ENCODE measurements around the gene MTO1. TPM values are rescaled to one million over a fixed set of nuclear protein-coding genes. Genes with fewer than 3 reads are reported as not detected.

Gene MTO1
- polyA plus RNA-seq, 1 of the 3 experiments (the other 2 are of a cell fraction) = 11.4 TPM

GRCh38 chr6:73532293-73532692 lies 70.8 kb downstream of the MTO1 start:
- Histone ChIP-seq H3K4me2 (no peak overlapping the region), H3F3A (replicated peaks; ENCODE audit: insufficient read depth) (no peaks in the 10 kb centered on the region), H3K9ac (no peak overlapping the region), H3K9me2 (no peaks in the 10 kb centered on the region), H3K36me3 (replicated peaks in 1 of 2; ENCODE audit: control insufficient read depth in 1 of 2, insufficient read depth in 2 of 2, low read length in 1 of 2) (no peaks in the 10 kb centered on the region), H3K4me1 (ENCODE audit: control insufficient read depth in 1 of 2, insufficient read depth in 2 of 2, low read depth in 1 of 2, low read length in 1 of 2) (no peaks in the 10 kb centered on the region), H4K20me1 (ENCODE audit: insufficient read depth) (no peaks in the 10 kb centered on the region), H2AFZ (ENCODE audit: low read depth) (no peak overlapping the region), H3K9me3 (no peaks in the 10 kb centered on the region), H3K4me3 (ENCODE audit: low read depth in 2 of 2, low read length in 1 of 2) (no peak overlapping the region), H3K27me3 (ENCODE audit: insufficient read depth) (no peaks in the 10 kb centered on the region), H3K27ac (ENCODE audit: low read depth in 2 of 2, low read length in 1 of 2) (no peak overlapping the region), H3K79me2 (ENCODE audit: insufficient read depth) (no peaks in the 10 kb centered on the region)
- no peak for TF ChIP-seq MEF2A (IDR thresholded peaks at IDR 0.05; ENCODE audit: borderline replicate concordance, low read depth)
- TF ChIP-seq IRF3 (IDR thresholded peaks at IDR 0.05; ENCODE audit: low read depth, low read length) = no peak
- no peak for TF ChIP-seq NFIC (IDR thresholded peaks at IDR 0.05; ENCODE audit: borderline replicate concordance)
- TF ChIP-seq FOSL2 (IDR thresholded peaks at IDR 0.05; ENCODE audit: borderline replicate concordance, low read depth) = no peak
- TF ChIP-seq RFX5 (IDR thresholded peaks at IDR 0.05; ENCODE audit: low read length) = no peak
- TF ChIP-seq MXI1 (IDR thresholded peaks at IDR 0.05; ENCODE audit: low read depth, low read length) = no peak
- no peak for TF ChIP-seq RCOR1 (IDR thresholded peaks at IDR 0.05; ENCODE audit: low read length)
- TF ChIP-seq TAF1 (IDR thresholded peaks at IDR 0.05; ENCODE audit: borderline replicate concordance, low read depth, low read length) = no peak
- no peak for TF ChIP-seq CTCF (IDR thresholded peaks at IDR 0.05)
- no peak for TF ChIP-seq EP300 (IDR thresholded peaks at IDR 0.05; ENCODE audit: borderline replicate concordance in 1 of 2, low read depth in 1 of 2, low read length in 1 of 2)
- TF ChIP-seq FOXJ3 (CRISPR knock-in tag; IDR thresholded peaks at IDR 0.05) = no peak
- TF ChIP-seq SIN3A (IDR thresholded peaks at IDR 0.05; ENCODE audit: borderline replicate concordance, low read depth, low read length) = no peak
- TF ChIP-seq, protein P1, sequence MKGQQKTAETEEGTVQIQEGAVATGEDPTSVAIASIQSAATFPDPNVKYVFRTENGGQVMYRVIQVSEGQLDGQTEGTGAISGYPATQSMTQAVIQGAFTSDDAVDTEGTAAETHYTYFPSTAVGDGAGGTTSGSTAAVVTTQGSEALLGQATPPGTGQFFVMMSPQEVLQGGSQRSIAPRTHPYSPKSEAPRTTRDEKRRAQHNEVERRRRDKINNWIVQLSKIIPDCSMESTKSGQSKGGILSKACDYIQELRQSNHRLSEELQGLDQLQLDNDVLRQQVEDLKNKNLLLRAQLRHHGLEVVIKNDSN (IDR thresholded peaks at IDR 0.05; ENCODE audit: borderline replicate concordance, low read depth) = no peak
- TF ChIP-seq USF2 (IDR thresholded peaks at IDR 0.05; ENCODE audit: borderline replicate concordance, low read depth, low read length) = no peak
- TF ChIP-seq TEAD4 (IDR thresholded peaks at IDR 0.05; ENCODE audit: borderline replicate concordance, insufficient read depth) = no peak
- TF ChIP-seq PBX3 (IDR thresholded peaks at IDR 0.05) = no peak
- TF ChIP-seq TCF12 (IDR thresholded peaks at IDR 0.05) = no peak
- no peak for TF ChIP-seq GATA2 (CRISPR knock-in tag; IDR thresholded peaks at IDR 0.05)
- no peak for TF ChIP-seq REST (IDR thresholded peaks at IDR 0.05; ENCODE audit: low read depth, low read length)
- WGBS (ENCODE audit: low lambda C conversion rate) = 64% methylated on average over 3 of the region's 3 CpGs
- ChIA-PET POLR2A (no interaction called here), CTCF (no interaction called here)
- no peak for DNase-seq
